Midbrain (tissue), 1 donor: ENCODE measurements around the gene MAP4K5.
A peak's percentile ranks its signal among the peaks of the same experiment; 100 is the strongest.
"Not testable (repeated sequence)": the region's sequence is repeated elsewhere in the genome, so short reads cannot be mapped to it uniquely, and the experiment has no call there.

Experiments
- DNase-seq: peaks from one replicate; lab custom pipeline; 2025; lab: John Stamatoyannopoulos, UW

The MAP4K5 gene

GRCh38 chr14:50532502-50533240, at the start of gene MAP4K5:
MAP4K5 (minus strand) TSS chr14:50532569; CDS start chr14:50532049, 520 bp downstream.
- peak; percentile 94 for DNase-seq

DNA sequence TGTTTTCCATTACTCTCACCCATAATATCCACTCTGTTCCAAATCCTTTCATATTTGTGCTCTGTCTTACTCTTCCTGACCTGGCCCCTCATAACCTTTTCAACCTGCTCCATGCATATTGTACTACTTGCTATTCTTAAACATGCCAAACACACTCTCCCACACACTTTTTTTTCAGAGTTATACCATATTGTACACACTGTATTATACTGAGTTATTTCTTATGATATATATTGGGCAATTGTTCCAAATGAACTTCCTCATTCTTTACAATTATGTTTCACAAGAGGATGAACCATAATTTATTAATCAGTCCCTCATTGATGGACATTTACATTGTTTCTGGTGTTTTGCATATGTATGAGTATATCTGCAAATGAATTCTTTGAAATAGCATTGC, 46.1 kb upstream of the MAP4K5 start:
- no peak for DNase-seq

DNA sequence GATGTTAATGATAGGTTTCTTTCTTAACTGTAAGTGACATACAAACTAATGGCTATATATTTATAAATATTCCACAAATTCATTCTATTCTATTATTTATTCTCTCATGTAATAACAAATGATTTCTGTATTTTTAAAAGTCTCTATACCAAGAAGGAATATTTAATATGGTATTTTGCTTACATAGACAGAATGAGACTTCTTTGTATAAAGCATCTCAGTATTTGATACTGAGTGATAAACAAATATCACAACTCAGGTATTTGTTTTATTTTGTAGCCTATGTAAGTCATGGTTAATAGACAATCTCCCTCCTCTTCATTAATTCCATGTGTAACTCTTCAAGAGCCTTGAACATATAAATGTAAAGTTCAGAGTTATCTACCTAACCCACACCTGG, 45.6 kb upstream of the MAP4K5 start:
- DNase-seq: no peak

DNA sequence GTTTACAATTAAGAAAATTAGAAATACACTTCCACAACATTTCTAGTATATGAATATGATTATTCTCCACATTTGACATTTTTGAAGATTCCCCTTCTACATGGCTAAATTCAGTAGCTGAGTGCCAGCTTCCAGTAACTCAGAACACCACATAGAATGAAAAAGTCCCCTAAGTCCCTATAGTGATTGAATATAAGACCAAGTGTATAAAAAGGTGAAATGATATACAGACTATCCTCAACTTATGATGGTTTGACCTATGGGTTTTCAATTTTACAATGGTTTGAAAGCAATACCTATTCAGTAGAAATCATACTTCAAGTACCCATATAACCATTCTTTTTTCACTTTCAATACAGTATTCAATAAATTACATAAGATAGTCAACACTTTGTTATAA, 43.4 kb upstream of the MAP4K5 start:
- no peak for DNase-seq

GRCh38 chr14:50573862-50574261, 41.5 kb upstream of the MAP4K5 start:
- DNase-seq: no peak

DNA sequence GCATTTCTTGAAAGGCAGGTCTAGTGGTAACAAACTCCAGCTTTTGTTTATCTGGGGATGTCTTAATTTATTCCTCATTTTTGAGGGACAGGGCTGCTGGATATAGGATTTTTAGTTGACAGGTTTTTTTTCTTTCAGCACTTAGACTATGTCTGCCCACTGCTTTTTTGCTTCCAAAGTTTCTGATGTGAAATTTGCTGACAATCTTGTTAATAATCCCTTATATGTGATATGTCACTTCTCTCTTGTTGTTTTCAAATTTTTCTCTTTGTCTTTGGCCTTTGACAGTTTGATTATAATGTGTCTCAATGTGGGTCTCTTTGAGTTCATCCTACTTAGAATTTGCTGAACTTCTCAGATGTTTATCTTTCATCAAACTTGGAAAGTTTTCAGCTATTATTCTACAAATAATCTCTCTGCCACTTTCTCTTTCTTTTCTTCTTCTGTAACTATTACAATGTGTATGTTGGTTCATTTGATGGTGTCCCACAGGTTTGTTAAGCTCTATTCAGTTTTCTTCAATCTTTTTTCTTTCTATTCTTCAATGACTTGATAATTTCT, 37.4 kb upstream of the MAP4K5 start:
- DNase-seq: no peak

GRCh38 chr14:50562841-50563240, 30.5 kb upstream of the MAP4K5 start:
- DNase-seq: no peak

GRCh38 chr14:50560931-50561285, 28.5 kb upstream of the MAP4K5 start:
- peak; percentile 76 for DNase-seq

DNA sequence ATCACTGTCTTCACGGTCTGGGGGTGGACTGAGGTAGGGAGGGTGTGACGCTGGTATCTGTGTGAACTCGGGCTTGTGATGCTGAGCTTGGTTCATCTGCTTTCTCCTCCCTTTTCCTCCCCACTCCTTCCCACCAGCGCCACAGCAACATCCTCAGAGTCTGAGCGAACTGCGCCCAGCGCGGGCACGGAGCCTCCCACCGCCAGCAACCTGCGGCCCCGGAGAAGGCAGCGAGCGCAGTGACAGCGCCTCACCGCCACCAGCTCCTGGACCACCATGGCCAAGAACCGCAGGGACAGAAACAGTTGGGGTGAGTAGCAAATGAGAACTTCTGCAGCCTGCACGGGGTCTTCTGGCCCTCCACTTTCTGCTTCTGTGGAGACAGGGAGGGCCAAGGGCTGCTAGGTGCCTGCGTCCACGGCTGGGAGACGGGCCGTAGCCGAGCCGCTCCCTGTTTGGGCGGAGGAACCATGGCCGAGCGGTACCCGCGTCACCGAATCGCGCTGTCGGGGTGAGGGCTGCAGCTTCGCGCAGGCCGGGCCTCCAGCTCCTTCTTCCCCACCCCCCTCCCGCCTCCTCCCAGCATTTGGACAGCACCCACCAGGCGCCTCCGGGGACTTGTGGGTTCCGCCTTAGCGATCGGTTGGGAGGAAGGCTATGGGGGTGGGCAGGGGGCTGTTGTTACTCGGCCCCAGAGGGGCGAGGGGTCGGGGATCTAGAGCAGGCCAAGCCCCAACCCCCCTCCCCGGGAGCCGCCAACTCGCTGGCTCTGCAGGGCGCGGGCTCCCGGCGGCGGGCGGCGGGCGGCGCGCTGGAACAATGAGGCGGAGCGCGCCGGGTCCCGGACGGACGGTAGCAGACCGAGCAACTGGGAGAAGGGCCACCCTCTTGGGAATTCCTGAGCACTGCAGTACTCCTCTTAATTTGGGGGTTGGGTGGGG, 27.9 kb upstream of the MAP4K5 start, which contains the start of gene ATL1:
ATL1 (plus strand) TSS at position 156 of the 941 bp plus-strand sequence; CDS start at position 277, 121 bp downstream.
- peak; percentile 74 for DNase-seq

- not testable (repeated sequence) for DNase-seq
Observed at GRCh38 chr14:50552796-50553195, 20.4 kb upstream of the MAP4K5 start.

DNA sequence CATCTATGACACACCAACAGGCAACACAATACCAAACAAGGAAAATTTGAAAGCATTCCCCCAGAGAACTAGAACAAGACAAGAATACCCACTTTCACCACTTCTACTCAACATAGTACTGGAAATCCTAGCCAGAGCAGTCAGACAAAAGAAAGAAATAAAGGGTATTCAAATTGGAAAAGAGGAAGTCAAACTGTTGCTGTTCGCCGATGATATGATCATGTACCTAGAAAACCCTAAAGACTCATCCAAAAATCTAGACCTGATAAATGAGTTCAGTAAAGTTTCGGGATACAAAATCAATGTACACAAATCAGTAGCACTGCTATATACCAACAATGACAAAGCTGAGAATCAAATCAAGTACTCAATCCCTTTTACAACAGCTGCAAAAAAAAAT, 19.5 kb upstream of the MAP4K5 start:
- DNase-seq: no peak

GRCh38 chr14:50550294-50550693, 17.9 kb upstream of the MAP4K5 start:
- no peak for DNase-seq

- no peak for DNase-seq
Observed at GRCh38 chr14:50545618-50546017, 13.2 kb upstream of the MAP4K5 start.

GRCh38 chr14:50544911-50545310, 12.5 kb upstream of the MAP4K5 start:
- no peak for DNase-seq

DNA sequence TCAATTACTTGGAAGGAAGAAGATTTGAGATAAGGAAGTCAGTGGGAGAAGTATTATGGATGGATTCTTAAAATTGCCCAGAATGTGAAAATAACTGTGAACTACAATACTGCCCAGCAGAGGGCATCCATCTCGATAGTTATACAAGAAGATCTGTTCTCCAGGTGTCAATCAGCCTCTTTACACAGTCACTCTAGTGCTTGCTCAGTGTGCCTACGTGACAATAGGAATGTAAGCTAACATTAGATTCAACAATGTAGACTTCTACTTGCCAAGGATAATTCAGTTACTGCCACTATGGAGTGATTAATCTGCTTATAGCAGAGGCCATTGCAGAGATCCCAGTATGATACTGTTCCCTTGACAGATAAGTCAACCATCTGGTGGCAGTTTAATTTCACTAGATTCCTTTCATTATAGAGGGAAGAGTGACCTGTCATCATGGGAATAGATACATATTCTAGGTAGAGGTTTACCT, 10.6 kb upstream of the MAP4K5 start:
- DNase-seq: peak; percentile 25

DNA sequence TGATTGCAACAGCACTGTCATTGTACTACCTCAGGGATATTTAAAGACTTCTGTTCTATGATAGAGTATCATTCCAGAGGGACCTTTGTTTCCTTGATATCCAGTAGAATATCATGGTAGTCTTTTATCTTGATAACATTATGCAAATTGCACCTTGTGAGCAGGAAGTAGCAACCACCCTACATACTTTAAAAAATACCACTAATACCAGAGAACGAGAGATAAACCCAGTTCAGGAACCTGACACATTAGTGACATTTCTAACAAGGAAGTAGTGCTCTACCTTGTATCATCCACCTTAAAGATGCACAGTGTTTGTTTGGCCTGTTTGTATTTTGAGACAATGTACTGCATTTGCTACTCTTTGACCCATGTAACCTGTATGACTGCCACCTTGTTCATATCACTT, 8.8 kb upstream of the MAP4K5 start:
- no peak for DNase-seq

DNA sequence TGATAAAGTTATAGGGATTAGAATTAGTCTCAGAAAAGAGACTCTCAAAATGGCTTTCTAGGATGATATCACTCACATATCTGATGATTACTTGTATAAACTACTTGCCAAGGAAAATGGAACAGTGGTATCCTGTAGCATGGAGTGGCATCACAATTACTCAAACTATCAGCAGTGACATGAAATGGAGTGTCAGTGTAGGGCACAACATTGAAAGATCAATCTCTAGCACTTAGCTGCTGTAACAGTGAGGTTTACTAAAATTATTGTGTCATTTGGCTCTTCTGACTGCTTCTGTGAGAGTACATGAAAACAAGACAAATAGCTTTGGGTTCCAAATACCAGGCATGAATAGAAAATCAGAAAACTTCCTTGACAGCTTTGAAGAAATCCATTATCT, 6.7 kb upstream of the MAP4K5 start:
- no peak for DNase-seq

DNA sequence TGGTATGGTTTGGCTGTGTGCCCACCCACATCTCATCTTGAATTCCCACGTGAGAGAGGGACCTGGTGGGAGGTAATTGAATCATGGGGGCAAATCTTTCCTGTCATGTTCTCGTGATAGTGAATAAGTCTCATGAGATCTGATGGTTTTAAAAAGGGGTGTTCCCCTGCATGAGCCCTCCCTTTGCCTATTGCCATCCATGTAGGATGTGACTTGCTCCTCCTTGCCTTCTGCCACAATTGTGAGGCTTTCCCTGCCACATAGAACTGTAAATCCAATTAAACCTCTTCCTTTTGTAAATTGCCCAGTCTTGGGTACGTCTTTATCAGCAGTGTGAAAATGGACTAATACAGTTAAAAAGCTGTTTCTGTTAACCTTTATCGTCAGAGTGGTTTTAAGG, 5.7 kb upstream of the MAP4K5 start:
- not testable (repeated sequence) for DNase-seq

GRCh38 chr14:50534997-50535396, 2.6 kb upstream of the MAP4K5 start:
- no peak for DNase-seq

GRCh38 chr14:50534416-50534815, 2.0 kb upstream of the MAP4K5 start:
- no peak for DNase-seq

DNA sequence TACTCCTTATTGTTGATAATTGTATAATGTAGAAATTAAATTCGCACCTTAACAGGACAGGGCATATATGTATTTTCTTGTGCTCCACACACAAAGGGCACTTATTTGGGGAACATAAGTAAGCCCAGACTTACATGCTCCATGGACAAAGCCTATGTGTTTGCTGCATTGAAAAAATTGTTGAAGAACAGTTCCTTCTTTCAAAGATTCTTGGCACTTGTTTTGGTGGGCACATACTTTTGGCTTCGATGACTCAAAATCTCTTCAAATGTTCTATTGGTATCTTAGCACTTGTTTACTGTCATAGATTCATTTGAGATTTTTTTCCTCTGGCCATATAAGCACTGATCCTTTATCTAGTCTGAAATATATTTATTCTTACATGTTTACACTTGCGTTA, 1.4 kb upstream of the MAP4K5 start:
- DNase-seq: peak; percentile 59

DNA sequence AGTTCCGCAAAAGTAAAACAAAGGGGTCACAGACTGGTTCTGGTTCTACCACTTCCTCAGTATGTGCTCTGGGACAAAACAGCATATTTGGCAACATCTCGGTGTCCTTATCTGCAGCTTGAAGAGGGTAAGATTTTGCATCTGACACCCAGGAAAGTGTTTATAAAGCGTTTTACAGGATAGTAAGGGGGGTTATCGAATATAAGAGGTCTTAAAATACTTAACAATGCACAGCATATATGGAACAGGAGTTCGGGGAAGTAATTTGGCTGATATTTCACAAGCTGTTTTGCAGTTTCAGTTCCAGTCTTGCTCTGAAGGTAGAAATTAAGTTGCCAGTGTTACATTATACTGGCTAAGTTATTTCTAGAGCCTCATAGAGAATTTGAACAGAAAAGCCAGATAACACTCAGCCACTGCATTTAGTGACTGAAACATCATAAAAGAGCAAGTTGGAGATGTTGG, 904 bp upstream of the MAP4K5 start:
- DNase-seq: peak; percentile 69
